Loucy (cell line): Measurements from ENCODE around the gene PASK.

Experiments
- CTCF ChIP-seq: fragments of 200-600 bp; sonication (generic); conservative IDR thresholded peaks from 2 replicates; pipeline ENCODE4 v1.5.1; 2014; ENCODE audit warnings: mild to moderate bottlenecking, antibody characterized with exemption, low read length
- EZH2phosphoT487 ChIP-seq: fragments of 200-600 bp; IDR thresholded peaks from 2 replicates; pipeline ENCODE4 v1.6.1; 2018; ENCODE audit warnings: antibody characterized with exemption, mild to moderate bottlenecking, moderate library complexity, borderline replicate concordance

GRCh38 chr2:241071677-241072111, 77.6 kb downstream of the PASK start:
- TF ChIP-seq CTCF (no peak), EZH2phosphoT487 (no peak)
